Iris pigment epithelial cell (primary cell): ENCODE results near the gene USP53.
"Not testable (repeated sequence)": the region's sequence is repeated elsewhere in the genome, so short reads cannot be mapped to it uniquely, and the experiment has no call there.

Source experiments
- DNase-seq: peaks from one replicate; pipeline ENCODE4 v3.0.0-alpha.2; 2011; ENCODE audit warnings: low read depth

Gene USP53

GRCh38 chr4:119315036-119315435 is 102.5 kb downstream of the USP53 start:
- no peak for DNase-seq

GRCh38 chr4:119317990-119318389 is 105.5 kb downstream of the USP53 start:
- DNase-seq = no peak

- no peak for DNase-seq
Measured at GRCh38 chr4:119321921-119322687, 109.6 kb downstream of the USP53 start, which contains the start of gene FABP2. FABP2 (minus strand) TSS chr4:119322138; CDS start chr4:119322102, 36 bp downstream.

GRCh38 chr4:119328695-119329094 is 116.2 kb downstream of the USP53 start:
- DNase-seq = no peak

- DNase-seq = no peak
Measured at GRCh38 chr4:119329835-119330620, 117.5 kb downstream of the USP53 start.

GRCh38 chr4:119336332-119336979 is 123.9 kb downstream of the USP53 start:
- DNase-seq = not testable (repeated sequence)

- DNase-seq = no peak
Measured at GRCh38 chr4:119337010-119337409, 124.5 kb downstream of the USP53 start.

GRCh38 chr4:119339895-119340294 is 127.4 kb downstream of the USP53 start:
- not testable (repeated sequence) for DNase-seq

- not testable (repeated sequence) for DNase-seq
Measured at GRCh38 chr4:119343293-119343692, 130.8 kb downstream of the USP53 start.
